GM18867 (cell line): ENCODE results near the gene TMEM38A.

Experiments used
- ATAC-seq: cut with Tn5 transposase; IDR thresholded peaks from one replicate; pipeline ENCODE4 v1.9.1; 2021; ENCODE audit warnings: mild to moderate bottlenecking, moderate library complexity; ENCODE audit not compliant: unreplicated experiment

The TMEM38A gene

DNA sequence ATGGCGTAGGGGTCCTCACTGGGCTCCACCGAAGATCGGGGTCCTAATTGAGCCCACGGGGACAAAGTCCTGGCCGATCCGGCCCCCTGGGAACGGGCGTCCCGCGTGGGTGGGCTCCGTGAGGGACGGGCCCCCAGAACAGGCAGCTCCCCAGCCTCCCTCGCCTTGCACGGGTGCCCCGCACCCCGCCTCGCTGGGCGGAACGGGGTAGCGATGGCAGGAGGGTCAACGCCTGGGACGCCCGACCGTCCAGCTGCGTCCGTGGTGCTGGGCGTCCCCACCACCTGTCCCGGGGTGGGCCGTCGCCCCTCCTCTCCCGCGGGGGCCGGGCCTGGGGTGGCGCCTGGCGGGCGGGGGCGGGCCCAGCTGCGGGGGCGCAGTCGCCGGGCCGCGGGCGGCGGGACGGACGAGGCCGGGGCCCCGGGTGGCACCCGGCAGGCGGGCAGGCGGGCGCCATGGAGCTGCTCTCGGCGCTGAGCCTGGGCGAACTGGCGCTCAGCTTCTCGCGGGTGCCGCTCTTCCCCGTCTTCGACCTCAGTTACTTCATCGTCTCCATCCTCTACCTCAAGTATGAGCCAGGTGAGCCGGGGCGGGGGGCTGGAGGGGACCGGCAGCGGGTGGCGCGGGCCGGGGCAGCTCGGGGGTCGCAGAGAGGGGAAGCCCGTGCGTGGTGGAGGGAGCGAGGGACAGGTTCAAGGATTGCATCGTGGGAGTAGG lies at the start of gene TMEM38A:
TMEM38A (plus strand) TSS at position 377 of the 717 bp plus-strand sequence; CDS start at position 456, 79 bp downstream.
- peak; percentile 20 for ATAC-seq

- no peak for ATAC-seq
Observed at GRCh38 chr19:16612636-16613035, 48.3 kb upstream of the TMEM38A start.

GRCh38 chr19:16613841-16614240 lies 47.1 kb upstream of the TMEM38A start:
- no peak for ATAC-seq

GRCh38 chr19:16614941-16615340 lies 46.0 kb upstream of the TMEM38A start:
- no peak for ATAC-seq

- no peak for ATAC-seq
Observed at GRCh38 chr19:16615808-16616207, 45.1 kb upstream of the TMEM38A start.

- no peak for ATAC-seq
Observed at GRCh38 chr19:16618248-16618647, 42.7 kb upstream of the TMEM38A start.

- ATAC-seq, result no peak
Observed at GRCh38 chr19:16619457-16619856, 41.5 kb upstream of the TMEM38A start.

DNA sequence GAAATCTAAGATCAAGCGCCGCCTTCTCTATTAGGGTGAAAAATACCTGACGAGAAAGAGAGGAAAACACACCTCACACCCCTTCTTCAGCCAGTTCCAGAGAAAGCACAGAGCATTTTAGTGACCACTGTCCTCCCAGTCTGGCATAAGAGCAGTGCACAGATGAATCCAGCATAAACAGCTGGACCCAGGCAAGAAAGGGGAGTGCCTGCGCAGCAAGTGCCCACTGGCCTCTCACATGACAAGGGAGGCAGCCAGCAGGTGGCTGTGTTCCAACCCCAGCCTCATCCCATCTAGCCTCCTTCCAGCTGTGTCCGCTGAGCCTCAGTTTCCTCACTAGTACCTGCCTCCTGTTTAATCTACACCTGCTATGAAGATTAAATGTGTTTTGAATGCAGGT lies 40.9 kb upstream of the TMEM38A start:
- ATAC-seq, result no peak

DNA sequence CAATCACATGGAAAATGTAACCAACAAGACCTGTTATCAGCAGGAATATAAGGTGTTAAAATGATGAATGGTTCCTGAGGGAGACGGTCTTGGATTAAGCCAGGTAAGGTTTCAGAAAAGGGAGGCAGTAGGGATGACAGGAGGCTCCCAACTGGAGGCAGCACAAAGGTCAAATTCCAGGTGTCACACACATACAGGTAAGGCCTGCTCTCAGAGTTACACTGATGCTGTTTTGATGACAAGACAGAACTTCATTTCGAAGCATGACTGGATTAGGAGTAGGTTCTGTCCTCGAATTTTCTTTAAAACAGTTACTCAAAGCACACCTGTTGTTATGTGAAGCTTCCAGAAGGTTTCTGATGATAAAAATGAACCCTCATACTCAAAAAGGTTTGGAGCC lies 40.4 kb upstream of the TMEM38A start:
- no peak for ATAC-seq

GRCh38 chr19:16621165-16621800 lies 39.7 kb upstream of the TMEM38A start:
- no peak for ATAC-seq

DNA sequence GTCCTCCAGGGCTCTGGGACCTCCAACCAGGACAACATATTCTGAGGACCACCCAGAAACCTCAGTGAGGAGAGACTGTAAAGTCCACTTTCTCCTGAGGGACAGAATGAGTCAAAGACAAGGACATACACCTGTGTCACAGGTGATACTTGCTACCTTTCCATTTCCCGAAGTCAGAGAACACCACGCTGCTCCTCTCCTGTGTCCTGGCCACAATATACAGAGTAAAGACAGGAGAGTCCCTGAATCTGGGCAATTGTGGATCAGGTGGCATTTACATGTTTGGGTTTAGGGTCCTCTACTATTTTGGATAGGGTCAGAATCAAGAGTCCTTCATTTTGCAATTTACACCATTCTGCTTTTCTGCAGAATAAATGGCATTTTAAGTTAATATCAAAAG lies 37.9 kb upstream of the TMEM38A start:
- ATAC-seq, result no peak

- no peak for ATAC-seq
Observed at GRCh38 chr19:16623576-16623975, 37.4 kb upstream of the TMEM38A start.

DNA sequence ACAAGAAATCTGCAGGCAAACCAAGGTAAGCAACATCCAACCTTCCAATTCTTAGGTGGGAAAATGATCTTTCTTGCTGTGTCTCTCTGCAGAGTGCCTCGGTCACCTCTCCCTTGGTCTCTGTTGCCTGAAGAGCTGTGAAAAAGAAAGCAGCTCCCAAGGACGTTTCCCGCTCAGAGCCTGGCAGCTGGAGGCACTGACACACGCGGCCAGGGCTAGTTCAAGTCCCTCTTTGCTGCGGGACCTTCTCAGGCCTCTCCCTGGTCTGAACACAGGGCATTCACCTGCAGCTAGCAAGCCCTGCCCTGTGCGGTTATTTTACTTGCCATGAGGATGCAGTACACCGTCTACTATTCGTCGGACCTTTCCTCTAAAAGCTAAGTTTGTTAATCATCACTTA lies 36.7 kb upstream of the TMEM38A start:
- no peak for ATAC-seq

- ATAC-seq, result no peak
Observed at GRCh38 chr19:16625163-16625958, 35.6 kb upstream of the TMEM38A start.

GRCh38 chr19:16626796-16627192 lies 34.1 kb upstream of the TMEM38A start:
- no peak for ATAC-seq

DNA sequence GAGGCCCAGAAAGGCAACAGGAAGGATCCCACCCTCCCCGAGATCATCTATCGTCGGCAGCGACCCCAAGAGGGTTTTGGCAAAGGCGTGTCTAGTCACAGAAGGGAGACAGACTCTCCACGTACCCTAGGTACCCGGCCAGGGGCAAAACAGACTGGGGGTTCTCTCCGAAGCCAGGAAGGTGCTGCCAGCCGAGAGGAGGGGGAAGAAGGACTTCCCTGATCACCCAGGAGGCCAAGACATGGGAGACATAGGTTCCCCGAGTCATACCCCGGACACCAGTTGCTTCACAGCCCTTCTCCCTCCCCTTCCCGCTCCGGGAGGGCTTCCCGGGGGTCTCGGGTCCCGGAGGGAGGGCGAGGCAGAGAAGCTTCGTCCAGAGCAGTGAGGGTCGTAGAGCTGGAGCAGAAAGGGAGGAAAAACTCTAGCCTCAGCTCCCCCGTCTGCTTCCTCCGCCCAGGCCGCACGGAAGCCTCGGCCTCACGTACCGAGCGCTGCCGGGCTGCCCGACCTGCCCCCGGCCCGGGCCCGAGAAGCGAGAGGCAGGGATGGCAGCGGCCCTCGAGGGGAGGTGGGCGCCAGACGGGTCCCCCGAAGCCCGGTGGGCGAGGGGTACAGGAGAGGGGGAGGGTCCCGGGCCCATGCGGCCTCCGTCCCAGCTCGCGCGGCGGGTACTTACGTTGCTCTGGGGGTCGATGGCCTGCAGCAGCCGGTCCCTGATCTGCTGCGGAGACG lies 33.6 kb upstream of the TMEM38A start:
- ATAC-seq, result no peak

GRCh38 chr19:16627928-16628182 lies 33.1 kb upstream of the TMEM38A start:
- no peak for ATAC-seq

DNA sequence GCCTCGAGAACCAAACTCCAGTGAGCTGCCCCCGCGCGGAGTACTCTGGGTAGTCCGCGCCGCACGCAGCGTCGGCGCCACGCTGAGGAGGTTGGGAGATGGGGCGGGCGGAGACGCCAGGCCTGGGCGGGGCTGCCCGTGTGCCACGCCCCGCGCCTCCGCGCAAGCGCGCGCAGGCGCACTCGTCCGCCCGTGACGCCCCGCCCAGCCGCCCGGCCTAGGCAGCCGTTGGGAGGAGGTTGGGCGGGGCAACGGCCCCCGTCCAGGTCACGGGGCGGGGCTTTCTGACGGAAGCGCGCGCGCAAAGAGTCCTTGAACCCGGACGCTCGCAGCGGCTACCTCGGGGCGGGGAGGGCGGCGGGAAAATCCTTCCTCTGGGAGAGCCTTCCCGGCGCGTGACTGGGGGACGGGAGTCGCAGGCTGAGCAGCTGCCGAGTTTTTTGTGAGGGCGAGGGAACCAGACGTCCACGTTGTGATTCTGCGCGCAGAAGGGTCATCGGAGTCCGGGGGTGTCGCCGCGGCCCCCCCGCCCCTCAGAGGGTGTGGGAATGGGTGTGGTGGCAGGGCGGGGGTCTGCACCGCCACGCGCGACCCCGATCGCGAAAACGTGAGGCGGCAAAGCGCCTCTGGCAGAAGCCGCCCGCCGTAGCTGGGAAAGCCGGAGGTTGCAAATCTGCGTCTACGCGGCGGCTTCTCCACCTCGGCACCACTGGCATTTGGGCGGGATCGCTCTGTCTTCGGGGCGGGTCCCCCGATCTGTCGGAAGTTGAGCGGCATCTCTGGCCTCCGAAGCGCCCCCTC lies 32.6 kb upstream of the TMEM38A start, which contains the start of gene MED26:
MED26 (minus strand) TSS at position 22 of the 801 bp plus-strand sequence. CDS start 261 bp downstream, outside the sequence.
- ATAC-seq, result peak; percentile 78

GRCh38 chr19:16628984-16629691 lies 31.8 kb upstream of the TMEM38A start:
- ATAC-seq, result no peak

GRCh38 chr19:16631465-16631864 lies 29.5 kb upstream of the TMEM38A start:
- no peak for ATAC-seq
